ENCODE results near the gene MTFMT.
"Not testable (repeated sequence)": the region's sequence is repeated elsewhere in the genome, so short reads cannot be mapped to it uniquely, and the experiment has no call there.

The MTFMT gene

GRCh38 chr15:65059931-65060596, 30.6 kb upstream of the MTFMT start:
- DNase-seq: no peak

GRCh38 chr15:65059369-65059750, 29.9 kb upstream of the MTFMT start:
- no peak for DNase-seq

- DNase-seq: no peak
Measured at GRCh38 chr15:65058394-65059368, 29.2 kb upstream of the MTFMT start.

- DNase-seq: no peak
Measured at GRCh38 chr15:65057549-65057940, 28.1 kb upstream of the MTFMT start.

GRCh38 chr15:65056868-65057548, 27.6 kb upstream of the MTFMT start:
- DNase-seq: no peak

GRCh38 chr15:65056106-65056505, 26.7 kb upstream of the MTFMT start:
- DNase-seq: no peak

GRCh38 chr15:65055201-65055870, 25.9 kb upstream of the MTFMT start:
- DNase-seq: no peak

- DNase-seq: peak; percentile 48
Measured at GRCh38 chr15:65054333-65055200, 25.1 kb upstream of the MTFMT start.

GRCh38 chr15:65052956-65053355, 23.5 kb upstream of the MTFMT start:
- DNase-seq: no peak

GRCh38 chr15:65051266-65051665, 21.8 kb upstream of the MTFMT start:
- no peak for DNase-seq

- no peak for DNase-seq
Measured at GRCh38 chr15:65050270-65050669, 20.8 kb upstream of the MTFMT start.

- peak; percentile 95 for DNase-seq
Measured at GRCh38 chr15:65049418-65049840, 20.0 kb upstream of the MTFMT start.

- no peak for DNase-seq
Measured at GRCh38 chr15:65048241-65048640, 18.8 kb upstream of the MTFMT start.

GRCh38 chr15:65044724-65045481, 15.5 kb upstream of the MTFMT start, which contains the start of gene SLC51B:
TSS of gene SLC51B (plus strand) at chr15:65045387. CDS start at chr15:65050005, 4,618 bp downstream.
- DNase-seq: peak; percentile 51

- DNase-seq: not testable (repeated sequence)
Measured at GRCh38 chr15:65044218-65044617, 14.8 kb upstream of the MTFMT start.

- DNase-seq: no peak
Measured at GRCh38 chr15:65042776-65043327, 13.4 kb upstream of the MTFMT start.

- DNase-seq: no peak
Measured at GRCh38 chr15:65041787-65042186, 12.3 kb upstream of the MTFMT start.

- DNase-seq: no peak
Measured at GRCh38 chr15:65040461-65040860, 11.0 kb upstream of the MTFMT start.

- no peak for DNase-seq
Measured at GRCh38 chr15:65038836-65039235, 9.4 kb upstream of the MTFMT start.

GRCh38 chr15:65038428-65038827, 9.0 kb upstream of the MTFMT start:
- no peak for DNase-seq

GRCh38 chr15:65037309-65037708, 7.9 kb upstream of the MTFMT start:
- DNase-seq: no peak
